ENCODE measurements around the gene ZNF385A. TPM values are rescaled to one million over a fixed set of nuclear protein-coding genes. Genes with fewer than 3 reads are reported as not detected.

Gene ZNF385A
- total and polyA plus RNA-seq, 2 donors (not counting 3 experiments of a cell fraction or from before 2014, with no cell fraction given): 1.6 to 7.9 TPM

- Histone ChIP-seq H3K9me1 (replicated peaks; ENCODE audit: control insufficient read depth, extremely low read depth, insufficient read depth, low read length) (no peaks in the 10 kb centered on the region), H3K4me3 (replicated peaks in 1 of 3; ENCODE audit: insufficient read depth in 1 of 3, low read depth in 1 of 3, low read length in 3 of 3) (no peak overlapping the region), H3K27ac (ENCODE audit: insufficient read depth, low read depth, low read length) (no peak overlapping the region), H4K20me1 (replicated peaks; ENCODE audit: control insufficient read depth, extremely low read depth, insufficient read depth, low read length) (no peaks in the 10 kb centered on the region), H3K9ac (replicated peaks; ENCODE audit: extremely low read depth, insufficient read depth, low read length) (no peak overlapping the region), H3K27me3 (ENCODE audit: control insufficient read depth in 2 of 2, insufficient read depth in 2 of 2, low read length in 2 of 2) (no peaks in the 10 kb centered on the region), H3K9me3 (replicated peaks; ENCODE audit: control insufficient read depth, insufficient read depth, low read length) (no peaks in the 10 kb centered on the region), H3K36me3 (ENCODE audit: control insufficient read depth in 2 of 2, extremely low read depth in 1 of 2, insufficient read depth in 2 of 2, low read length in 2 of 2) (peaks cover 28 to 31% of the 10 kb centered on the region in 2 experiments), H2AFZ (ENCODE audit: low read depth, low read length) (no peak overlapping the region), H3K4me1 (ENCODE audit: control insufficient read depth, extremely low read depth, insufficient read depth, low read length) (no peaks in the 10 kb centered on the region), H3K4me2 (ENCODE audit: insufficient read depth, low read length) (no peak overlapping the region), H3K79me2 (ENCODE audit: control insufficient read depth, insufficient read depth, low read length) (no peaks in the 10 kb centered on the region)
- POLR2A ChIA-PET: no interaction called here
- no peak for FAIRE-seq
- no peak for DNase-seq (ENCODE audit: low read depth, low spot score)
- CTCF ChIA-PET: interaction anchor here (0.8 to 1.3 kb wide), 3 partner anchors 11 to 30 kb away, joined by 3 read pairs; no protein-coding TSS in a partner anchor
- intact Hi-C loops (cut with micrococcal nuclease): no loop called here
- TF ChIP-seq MYC (IDR thresholded peaks at IDR 0.05; ENCODE audit: low read depth, low read length): no peak
- TF ChIP-seq CTCF (IDR thresholded peaks at IDR 0.05; ENCODE audit: extremely low read depth in 1 of 2, insufficient read depth in 1 of 2, low read depth in 1 of 2, low read length in 2 of 2): no peak
- TF ChIP-seq POLR2AphosphoS5 (IDR thresholded peaks at IDR 0.05; ENCODE audit: insufficient read depth, low read depth, low read length): no peak
- TF ChIP-seq GATA2 (IDR thresholded peaks at IDR 0.05; ENCODE audit: insufficient read depth, insufficient read length, low read depth, low read length): no peak
- TF ChIP-seq FOS (IDR thresholded peaks at IDR 0.05; ENCODE audit: borderline replicate concordance, insufficient read depth, low read length): no peak
- no peak for TF ChIP-seq POLR2A (IDR thresholded peaks at IDR 0.05; ENCODE audit: low read depth, low read length)
- no peak for TF ChIP-seq EZH2 (IDR thresholded peaks at IDR 0.05; ENCODE audit: borderline replicate concordance, low read depth, low read length, severe bottlenecking)
- no peak for TF ChIP-seq JUN (IDR thresholded peaks at IDR 0.05; ENCODE audit: borderline replicate concordance, insufficient read depth, insufficient read length, low read depth)
- TF ChIP-seq MAX (IDR thresholded peaks at IDR 0.05; ENCODE audit: insufficient read depth, insufficient read length): no peak
- dilution Hi-C loops (cut with MboI; ENCODE audit: extremely low pct_ligation_motif_present, low sequenced_read_pairs): no loop called here
- BruUV-seq (replicated peaks): no TSS peak
Measured at GRCh38 chr12:54349036-54349435, 35.5 kb downstream of the ZNF385A start.

All from endothelial cell of umbilical vein (primary cell).